ENCODE data around the gene FRA10AC1. TPM values are rescaled to one million over a fixed set of nuclear protein-coding genes. Genes with fewer than 3 reads are reported as not detected.

Gene FRA10AC1
- total RNA-seq, 2 experiments from 2014 or later = 15.1 to 15.8 TPM

- H3K9me3 Mint-ChIP-seq = no peaks in the 10 kb centered on the region
- no peak overlapping the region for H3K27ac Mint-ChIP-seq
- TF ChIP-seq, protein P1, sequence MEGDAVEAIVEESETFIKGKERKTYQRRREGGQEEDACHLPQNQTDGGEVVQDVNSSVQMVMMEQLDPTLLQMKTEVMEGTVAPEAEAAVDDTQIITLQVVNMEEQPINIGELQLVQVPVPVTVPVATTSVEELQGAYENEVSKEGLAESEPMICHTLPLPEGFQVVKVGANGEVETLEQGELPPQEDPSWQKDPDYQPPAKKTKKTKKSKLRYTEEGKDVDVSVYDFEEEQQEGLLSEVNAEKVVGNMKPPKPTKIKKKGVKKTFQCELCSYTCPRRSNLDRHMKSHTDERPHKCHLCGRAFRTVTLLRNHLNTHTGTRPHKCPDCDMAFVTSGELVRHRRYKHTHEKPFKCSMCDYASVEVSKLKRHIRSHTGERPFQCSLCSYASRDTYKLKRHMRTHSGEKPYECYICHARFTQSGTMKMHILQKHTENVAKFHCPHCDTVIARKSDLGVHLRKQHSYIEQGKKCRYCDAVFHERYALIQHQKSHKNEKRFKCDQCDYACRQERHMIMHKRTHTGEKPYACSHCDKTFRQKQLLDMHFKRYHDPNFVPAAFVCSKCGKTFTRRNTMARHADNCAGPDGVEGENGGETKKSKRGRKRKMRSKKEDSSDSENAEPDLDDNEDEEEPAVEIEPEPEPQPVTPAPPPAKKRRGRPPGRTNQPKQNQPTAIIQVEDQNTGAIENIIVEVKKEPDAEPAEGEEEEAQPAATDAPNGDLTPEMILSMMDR (IDR thresholded peaks at IDR 0.05) = no peak
- no peaks in the 10 kb centered on the region for H3K4me1 Mint-ChIP-seq (ENCODE audit: low read depth)
- H3K27me3 Mint-ChIP-seq = peaks cover 3% of the 10 kb centered on the region
- H3K4me3 Mint-ChIP-seq = no peak overlapping the region
- DNase-seq = no peak
- intact Hi-C loops (cut with micrococcal nuclease) = loop anchor here (10.0 kb wide), 1 partner anchor 114 kb away; the partner anchor contains the start of gene FFAR4
- CTCF ChIA-PET = interaction anchor here (0.8 to 5.1 kb wide), 6 partner anchors 25 to 306 kb away, joined by 3 to 22 read pairs (median 3); no protein-coding TSS in a partner anchor
- H3K36me3 Mint-ChIP-seq (ENCODE audit: low read depth) = peaks cover 11% of the 10 kb centered on the region
- POLR2A ChIA-PET = interaction anchor here (0.6 kb wide), 1 partner anchor 107 kb away, joined by 3 read pairs; no protein-coding TSS in a partner anchor
- ATAC-seq = no peak
Observed at GRCh38 chr10:93678386-93678785, 24.0 kb downstream of the FRA10AC1 start.

- intact Hi-C loops (cut with micrococcal nuclease) = loop anchor here (10.0 kb wide), 1 partner anchor 109 kb away; the partner anchor contains the start of gene FFAR4
- CTCF ChIA-PET = no interaction called here
- POLR2A ChIA-PET = no interaction called here
- TF ChIP-seq, protein P1 (IDR thresholded peaks at IDR 0.05) = no peak
- Mint-ChIP-seq H3K36me3 (ENCODE audit: low read depth) (peaks cover 9% of the 10 kb centered on the region), H3K9me3 (no peaks in the 10 kb centered on the region), H3K4me1 (ENCODE audit: low read depth) (no peaks in the 10 kb centered on the region), H3K27me3 (peaks cover 3% of the 10 kb centered on the region), H3K4me3 (no peak overlapping the region), H3K27ac (no peak overlapping the region)
- DNase-seq (no peak), ATAC-seq (no peak)
Observed at GRCh38 chr10:93673791-93674190, 28.6 kb downstream of the FRA10AC1 start.

DNA sequence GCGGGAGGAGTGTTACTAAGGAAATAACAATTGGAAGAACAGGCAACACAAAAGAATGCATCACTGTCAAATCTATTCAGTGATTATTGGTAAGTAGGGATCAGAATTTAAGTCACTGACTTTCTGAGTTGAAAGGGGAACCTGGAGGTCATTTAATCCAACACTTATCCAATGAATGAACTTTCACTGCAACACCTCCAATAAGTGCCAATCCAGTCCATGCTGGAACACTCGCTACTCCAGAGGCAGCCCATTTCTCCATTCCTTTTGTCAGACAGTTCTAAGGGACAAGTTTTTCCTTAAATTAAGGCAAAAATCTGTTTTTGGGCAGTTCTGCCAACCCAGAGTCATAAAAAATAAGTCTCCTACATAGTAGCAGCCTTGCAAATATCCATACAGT, 29.5 kb downstream of the FRA10AC1 start:
- CTCF ChIA-PET = no interaction called here
- H3K27ac Mint-ChIP-seq = no peak overlapping the region

GRCh38 chr10:93672022-93672678, 30.2 kb downstream of the FRA10AC1 start:
- ATAC-seq (no peak), DNase-seq (no peak)
- H3K27ac Mint-ChIP-seq = no peak overlapping the region
- TF ChIP-seq, protein P1 (IDR thresholded peaks at IDR 0.05) = no peak
- peaks cover 7% of the 10 kb centered on the region for H3K36me3 Mint-ChIP-seq (ENCODE audit: low read depth)
- no peak overlapping the region for H3K4me3 Mint-ChIP-seq
- intact Hi-C loops (cut with micrococcal nuclease) = loop anchor here (10.0 kb wide), 1 partner anchor 107 kb away; the partner anchor contains the start of gene FFAR4
- no peaks in the 10 kb centered on the region for H3K4me1 Mint-ChIP-seq (ENCODE audit: low read depth)
- CTCF ChIA-PET = no interaction called here
- H3K9me3 Mint-ChIP-seq = no peaks in the 10 kb centered on the region
- H3K27me3 Mint-ChIP-seq = no peaks in the 10 kb centered on the region
- POLR2A ChIA-PET = no interaction called here

More for the DNA sequence above, 29.5 kb downstream of the FRA10AC1 start:
- DNase-seq (no peak), ATAC-seq (no peak)
- H3K36me3 Mint-ChIP-seq (ENCODE audit: low read depth) = peaks cover 7% of the 10 kb centered on the region
- no peaks in the 10 kb centered on the region for H3K27me3 Mint-ChIP-seq
- intact Hi-C loops (cut with micrococcal nuclease) = loop anchor here (10.0 kb wide), 1 partner anchor 108 kb away; the partner anchor contains the start of gene FFAR4
- no peaks in the 10 kb centered on the region for H3K4me1 Mint-ChIP-seq (ENCODE audit: low read depth)
- no peaks in the 10 kb centered on the region for H3K9me3 Mint-ChIP-seq
- no peak overlapping the region for H3K4me3 Mint-ChIP-seq
- POLR2A ChIA-PET = no interaction called here
- TF ChIP-seq, protein P1 (IDR thresholded peaks at IDR 0.05) = no peak

GRCh38 chr10:93671042-93671441, 31.4 kb downstream of the FRA10AC1 start:
- peaks cover 8% of the 10 kb centered on the region for H3K36me3 Mint-ChIP-seq (ENCODE audit: low read depth)
- POLR2A ChIA-PET = no interaction called here
- ATAC-seq = no peak
- intact Hi-C loops (cut with micrococcal nuclease) = loop anchor here (10.0 kb wide), 1 partner anchor 106 kb away; the partner anchor contains the start of gene FFAR4
- CTCF ChIA-PET = interaction anchor here (0.6 kb wide), 1 partner anchor 117 kb away, joined by 3 read pairs; no protein-coding TSS in a partner anchor
- H3K27me3 Mint-ChIP-seq = no peaks in the 10 kb centered on the region
- H3K27ac Mint-ChIP-seq = no peak overlapping the region
- H3K4me1 Mint-ChIP-seq (ENCODE audit: low read depth) = no peaks in the 10 kb centered on the region
- H3K9me3 Mint-ChIP-seq = no peaks in the 10 kb centered on the region
- TF ChIP-seq, protein P1 (IDR thresholded peaks at IDR 0.05) = no peak
- no peak overlapping the region for H3K4me3 Mint-ChIP-seq
- no peak for DNase-seq
